Mucosa of stomach (tissue), 1 donor: ENCODE measurements around the gene LMF1.
"Not testable (repeated sequence)": the region's sequence is repeated elsewhere in the genome, so short reads cannot be mapped to it uniquely, and the experiment has no call there.

Experiments used
- H3K27me3 ChIP-seq: one replicate; pipeline ENCODE4 v1.7.0; 2013; ENCODE audit warnings: mild to moderate bottlenecking, low read length; ENCODE audit not compliant: control insufficient read depth, insufficient read depth
- H3K36me3 ChIP-seq: one replicate; pipeline ENCODE4 v1.7.0; 2013; ENCODE audit warnings: low read length; ENCODE audit not compliant: control insufficient read depth, insufficient read depth
- H3K4me1 ChIP-seq: one replicate; pipeline ENCODE4 v1.7.0; 2013; ENCODE audit warnings: mild to moderate bottlenecking, low read length; ENCODE audit not compliant: control insufficient read depth, insufficient read depth
- H3K4me3 ChIP-seq: one replicate; pipeline ENCODE4 v1.7.0; 2013; ENCODE audit warnings: low read length
- H3K9ac ChIP-seq: one replicate; pipeline ENCODE4 v1.7.0; 2013; ENCODE audit warnings: mild to moderate bottlenecking, low read length, moderate library complexity
- H3K9me3 ChIP-seq: one replicate; pipeline ENCODE4 v1.7.0; 2013; ENCODE audit warnings: mild to moderate bottlenecking, low read length, moderate library complexity; ENCODE audit not compliant: control insufficient read depth
- donor health status: Pancreatic carcinoma.

Gene LMF1

GRCh38 chr16:840561-841454, 130.0 kb downstream of the LMF1 start:
- H3K36me3 ChIP-seq = no peaks in the 10 kb centered on the region
- no peaks in the 10 kb centered on the region for H3K27me3 ChIP-seq
- no peak overlapping the region for H3K9ac ChIP-seq
- H3K4me1 ChIP-seq = peaks cover 4% of the 10 kb centered on the region
- no peaks in the 10 kb centered on the region for H3K9me3 ChIP-seq
- H3K4me3 ChIP-seq = no peak overlapping the region

- Histone ChIP-seq H3K9ac (no peak overlapping the region), H3K9me3 (no peaks in the 10 kb centered on the region), H3K4me3 (no peak overlapping the region), H3K27me3 (no peaks in the 10 kb centered on the region), H3K36me3 (no peaks in the 10 kb centered on the region), H3K4me1 (peaks cover 4% of the 10 kb centered on the region)
Observed at GRCh38 chr16:839643-840408, 131.0 kb downstream of the LMF1 start.

- no peaks in the 10 kb centered on the region for H3K9me3 ChIP-seq
- H3K27me3 ChIP-seq = no peaks in the 10 kb centered on the region
- no peaks in the 10 kb centered on the region for H3K36me3 ChIP-seq
- peaks cover 4% of the 10 kb centered on the region for H3K4me1 ChIP-seq
- no peak overlapping the region for H3K9ac ChIP-seq
- no peak overlapping the region for H3K4me3 ChIP-seq
Observed at GRCh38 chr16:838741-839140, 132.0 kb downstream of the LMF1 start.

GRCh38 chr16:836822-837221, 134.0 kb downstream of the LMF1 start:
- H3K27me3 ChIP-seq, H3K9me3 ChIP-seq, H3K36me3 ChIP-seq, H3K9ac ChIP-seq, H3K4me3 ChIP-seq, H3K4me1 ChIP-seq: not testable (repeated sequence)

GRCh38 chr16:836221-836620, 134.6 kb downstream of the LMF1 start:
- Histone ChIP-seq H3K4me1 (peaks cover under 1% of the 10 kb centered on the region), H3K9me3 (no peaks in the 10 kb centered on the region), H3K27me3 (no peaks in the 10 kb centered on the region), H3K36me3 (no peaks in the 10 kb centered on the region), H3K9ac (no peak overlapping the region), H3K4me3 (no peak overlapping the region)

- Histone ChIP-seq H3K36me3 (no peaks in the 10 kb centered on the region), H3K4me1 (no peaks in the 10 kb centered on the region), H3K9ac (no peak overlapping the region), H3K27me3 (no peaks in the 10 kb centered on the region), H3K9me3 (no peaks in the 10 kb centered on the region), H3K4me3 (no peak overlapping the region)
Observed at GRCh38 chr16:835373-835772, 135.4 kb downstream of the LMF1 start.

GRCh38 chr16:833411-833810, 137.4 kb downstream of the LMF1 start:
- Histone ChIP-seq H3K9me3 (no peaks in the 10 kb centered on the region), H3K9ac (no peak overlapping the region), H3K4me1 (no peaks in the 10 kb centered on the region), H3K36me3 (no peaks in the 10 kb centered on the region), H3K27me3 (no peaks in the 10 kb centered on the region), H3K4me3 (no peak overlapping the region)

GRCh38 chr16:832652-833336, 138.0 kb downstream of the LMF1 start:
- H3K9ac ChIP-seq = no peak overlapping the region
- H3K9me3 ChIP-seq = no peaks in the 10 kb centered on the region
- H3K27me3 ChIP-seq = no peaks in the 10 kb centered on the region
- no peak overlapping the region for H3K4me3 ChIP-seq
- H3K4me1 ChIP-seq = no peaks in the 10 kb centered on the region
- no peaks in the 10 kb centered on the region for H3K36me3 ChIP-seq

GRCh38 chr16:831571-832413, 139.0 kb downstream of the LMF1 start:
- Histone ChIP-seq H3K9me3 (no peaks in the 10 kb centered on the region), H3K27me3 (peaks cover 3% of the 10 kb centered on the region), H3K9ac (no peak overlapping the region), H3K4me1 (no peaks in the 10 kb centered on the region), H3K36me3 (no peaks in the 10 kb centered on the region), H3K4me3 (no peak overlapping the region)

GRCh38 chr16:830871-831570, 139.8 kb downstream of the LMF1 start:
- Histone ChIP-seq H3K36me3 (no peaks in the 10 kb centered on the region), H3K9ac (no peak overlapping the region), H3K4me3 (no peak overlapping the region), H3K4me1 (no peaks in the 10 kb centered on the region), H3K9me3 (no peaks in the 10 kb centered on the region), H3K27me3 (peaks cover 4% of the 10 kb centered on the region)
